WTC11 (cell line): Measurements from ENCODE around the gene HAUS5. TPM values are rescaled to one million over a fixed set of nuclear protein-coding genes. Genes with fewer than 3 reads are reported as not detected.
A peak's percentile ranks its signal among the peaks of the same experiment; 100 is the strongest.

Source experiments
- ATAC-seq: fragments of 200-7000 bp; cut with Tn5 transposase; 2 replicates; pipeline ENCODE4 v1.10.0; 2021; ENCODE audit warnings: mild to moderate bottlenecking, moderate library complexity
- CTCF ChIA-PET: fragments of 300-600 bp; sonication (Branson Sonifier 250); formaldehyde crosslinking; loops from one replicate; lab custom pipeline; 2021; ENCODE audit warnings: antibody characterized with exemption; lab: Charles Lee
- POLR2A ChIA-PET: fragments of 350-600 bp; sonication (Branson Sonifier 250); formaldehyde crosslinking; loops from one replicate; lab custom pipeline; 2021; ENCODE audit warnings: antibody characterized with exemption; lab: Charles Lee
- DNase-seq: peaks from one replicate; pipeline ENCODE4 v3.0.0; 2021; ENCODE audit warnings: low spot score
- H3K27ac Mint-ChIP-seq: 2 replicates; pipeline ENCODE4 v1.8.0; 2021; ENCODE audit warnings: mixed read lengths
- H3K27me3 Mint-ChIP-seq: 2 replicates; pipeline ENCODE4 v1.8.0; 2021; ENCODE audit warnings: low read depth, mild to moderate bottlenecking, moderate library complexity, mixed read lengths
- H3K36me3 Mint-ChIP-seq: 2 replicates; pipeline ENCODE4 v1.8.0; 2021; ENCODE audit warnings: mixed read lengths
- H3K4me1 Mint-ChIP-seq: 2 replicates; pipeline ENCODE4 v1.8.0; 2022; ENCODE audit warnings: mixed read lengths
- H3K4me3 Mint-ChIP-seq: 2 replicates; pipeline ENCODE4 v1.8.0; 2021; ENCODE audit warnings: mild to moderate bottlenecking, moderate library complexity, mixed read lengths
- H3K9me3 Mint-ChIP-seq: 2 replicates; pipeline ENCODE4 v1.8.0; 2021; ENCODE audit warnings: mixed read lengths
- ATF1 ChIP-seq: sonication (generic); formaldehyde crosslinking; IDR thresholded peaks from 2 replicates; pipeline ENCODE4 v1.8.1; 2023; ENCODE audit warnings: mild to moderate bottlenecking, moderate library complexity, missing genetic modification reagents
- CREB1 ChIP-seq: sonication (generic); formaldehyde crosslinking; IDR thresholded peaks from 2 replicates; pipeline ENCODE4 v1.8.0; 2023; ENCODE audit warnings: mild to moderate bottlenecking, missing genetic modification reagents
- ELF4 ChIP-seq: sonication (generic); formaldehyde crosslinking; IDR thresholded peaks from 2 replicates; pipeline ENCODE4 v1.8.1; 2022; ENCODE audit warnings: low read depth, mild to moderate bottlenecking, moderate library complexity, missing genetic modification reagents
- ESRRA ChIP-seq: sonication (generic); formaldehyde crosslinking; IDR thresholded peaks from 2 replicates; pipeline ENCODE4 v1.8.1; 2022; ENCODE audit warnings: mild to moderate bottlenecking, missing genetic modification reagents, borderline replicate concordance
- ETV6 ChIP-seq: sonication (generic); formaldehyde crosslinking; IDR thresholded peaks from 2 replicates; pipeline ENCODE4 v1.8.1; 2022; ENCODE audit warnings: mild to moderate bottlenecking, missing genetic modification reagents
- GABPB1 ChIP-seq: sonication (generic); formaldehyde crosslinking; IDR thresholded peaks from 2 replicates; pipeline ENCODE4 v1.8.1; 2023; ENCODE audit warnings: mild to moderate bottlenecking, missing genetic modification reagents
- GTF2I ChIP-seq: fragments of 250-450 bp; sonication (Bioruptor Pico); conservative IDR thresholded peaks from 2 replicates; pipeline ENCODE4 v1.4.0; 2021; ENCODE audit warnings: mild to moderate bottlenecking
- JAZF1 ChIP-seq: fragments of 250-450 bp; sonication (Bioruptor Pico); IDR thresholded peaks from 2 replicates; pipeline ENCODE4 v1.9.0; 2021; ENCODE audit warnings: moderate library complexity, mild to moderate bottlenecking, inconsistent platforms
- MXD4 ChIP-seq: fragments of 250-450 bp; sonication (Bioruptor Pico); IDR thresholded peaks from 2 replicates; pipeline ENCODE4 v1.8.0; 2021; ENCODE audit warnings: mild to moderate bottlenecking, moderate library complexity, borderline replicate concordance
- NFATC4 ChIP-seq: fragments of 250-450 bp; sonication (Bioruptor Pico); IDR thresholded peaks from 2 replicates; pipeline ENCODE4 v1.9.0; 2021; ENCODE audit warnings: mild to moderate bottlenecking
- NFYB ChIP-seq: sonication (generic); formaldehyde crosslinking; conservative IDR thresholded peaks from 2 replicates; pipeline ENCODE4 v1.8.0; 2022; ENCODE audit warnings: low read depth, missing genetic modification reagents
- SMAD3 ChIP-seq: sonication (generic); formaldehyde crosslinking; IDR thresholded peaks from 2 replicates; pipeline ENCODE4 v1.8.0; 2022; ENCODE audit warnings: missing genetic modification reagents, mild to moderate bottlenecking, borderline replicate concordance
- SP1 ChIP-seq: sonication (generic); formaldehyde crosslinking; conservative IDR thresholded peaks from 2 replicates; pipeline ENCODE4 v1.8.1; 2022; ENCODE audit warnings: missing genetic modification reagents
- ZNF138 ChIP-seq: sonication (generic); formaldehyde crosslinking; conservative IDR thresholded peaks from 2 replicates; pipeline ENCODE4 v1.8.1; 2022; ENCODE audit warnings: mild to moderate bottlenecking, moderate library complexity, missing genetic modification reagents
- ZNF396 ChIP-seq: fragments of 250-450 bp; sonication (Bioruptor Pico); IDR thresholded peaks from 2 replicates; pipeline ENCODE4 v1.8.0; 2021; ENCODE audit warnings: mild to moderate bottlenecking, moderate library complexity, borderline replicate concordance
- ZNF416 ChIP-seq: fragments of 250-450 bp; sonication (Bioruptor Pico); IDR thresholded peaks from 2 replicates; pipeline ENCODE4 v1.9.0; 2021; ENCODE audit warnings: mild to moderate bottlenecking, inconsistent platforms
- ZNF423 ChIP-seq: fragments of 250-450 bp; sonication (Bioruptor Pico); IDR thresholded peaks from 2 replicates; pipeline ENCODE4 v2.1.2; 2022; ENCODE audit warnings: mild to moderate bottlenecking, moderate library complexity
- total RNA-seq: library from RNA; stranded (reverse); gene quantifications from 3 replicates; pipeline ENCODE4 v1.2.3, GENCODE V29; 2021
- TF ChIP-seq, protein P1 (sequence below): sonication (generic); formaldehyde crosslinking; IDR thresholded peaks from 2 replicates; pipeline ENCODE4 v1.8.0; 2023; ENCODE audit warnings: missing genetic modification reagents
- TF ChIP-seq, protein P2 (sequence below): sonication (generic); formaldehyde crosslinking; IDR thresholded peaks from 2 replicates; pipeline ENCODE4 v1.8.1; 2022; ENCODE audit warnings: mild to moderate bottlenecking, moderate library complexity, missing genetic modification reagents
- TF ChIP-seq, protein P3 (sequence below): fragments of 250-450 bp; sonication (Bioruptor Pico); conservative IDR thresholded peaks from 2 replicates; pipeline ENCODE4 v1.9.0; 2021; ENCODE audit warnings: mild to moderate bottlenecking
- TF ChIP-seq, protein P4 (sequence below): sonication (generic); formaldehyde crosslinking; IDR thresholded peaks from 2 replicates; pipeline ENCODE4 v1.8.1; 2023; ENCODE audit warnings: mild to moderate bottlenecking, moderate library complexity, missing genetic modification reagents
- TF ChIP-seq, protein P5 (sequence below): sonication (generic); formaldehyde crosslinking; IDR thresholded peaks from 2 replicates; pipeline ENCODE4 v1.8.0; 2022; ENCODE audit warnings: mild to moderate bottlenecking, missing genetic modification reagents

Gene HAUS5
- total RNA-seq, 1 experiment from 2014 or later = 25.4 TPM

DNA sequence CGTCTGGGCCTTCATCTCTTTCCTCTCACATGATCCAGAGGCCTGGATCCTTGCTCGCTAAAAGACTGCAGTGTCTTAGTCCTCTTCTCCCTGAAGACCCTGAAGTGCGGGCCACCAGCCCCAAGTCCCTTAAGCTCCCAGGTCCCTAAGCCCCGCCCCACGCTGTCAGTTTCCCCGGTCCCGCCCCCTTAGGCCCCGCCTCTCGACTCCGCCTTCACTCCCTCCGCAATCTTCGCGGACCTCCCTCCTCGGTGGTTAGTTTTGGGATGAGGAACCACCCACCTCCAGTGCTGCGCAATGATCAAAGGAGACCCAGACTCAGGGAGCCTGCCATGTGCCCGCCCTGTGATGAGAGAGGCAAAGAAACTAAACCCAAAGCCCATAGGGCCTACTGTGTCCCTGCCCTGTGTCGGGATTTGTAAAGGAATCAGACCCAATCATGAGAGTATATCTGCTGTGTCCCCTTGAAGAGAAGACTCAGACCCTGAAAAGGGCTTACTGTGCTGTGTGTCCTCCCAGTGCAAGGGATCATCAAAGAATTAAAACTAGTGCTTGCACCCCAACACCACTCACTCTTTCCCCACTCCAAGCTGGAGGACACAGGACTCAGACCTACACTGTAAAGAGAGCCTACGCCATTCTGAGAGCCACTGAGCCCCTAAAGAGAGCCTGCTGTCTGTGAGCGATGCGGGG is 32.6 kb downstream of the HAUS5 start:
- ChIA-PET POLR2A (interaction anchor here (0.6 to 3.3 kb wide), 4 partner anchors 8 to 135 kb away, joined by 4 to 14 read pairs (median 5); no protein-coding TSS in a partner anchor), CTCF (interaction anchor here (0.5 to 3.1 kb wide), 16 partner anchors 15 to 1218 kb away, joined by 3 to 19 read pairs (median 4); partner anchors contain the start of gene ATP4A)
- H3K27ac Mint-ChIP-seq = peak overlapping the region; percentile 93
- H3K36me3 Mint-ChIP-seq = no peaks in the 10 kb centered on the region
- TF ChIP-seq ZNF396 (CRISPR knock-in tag) (no peak), ELF4 (CRISPR knock-in tag) (no peak), ATF1 (no peak), NFATC4 (no peak), MXD4 (CRISPR knock-in tag) (no peak), SMAD3 (CRISPR knock-in tag) (no peak), CREB1 (no peak), ZNF416 (CRISPR knock-in tag) (no peak), GABPB1 (CRISPR knock-in tag) (no peak), JAZF1 (CRISPR knock-in tag) (no peak)
- TF ChIP-seq, protein P1, sequence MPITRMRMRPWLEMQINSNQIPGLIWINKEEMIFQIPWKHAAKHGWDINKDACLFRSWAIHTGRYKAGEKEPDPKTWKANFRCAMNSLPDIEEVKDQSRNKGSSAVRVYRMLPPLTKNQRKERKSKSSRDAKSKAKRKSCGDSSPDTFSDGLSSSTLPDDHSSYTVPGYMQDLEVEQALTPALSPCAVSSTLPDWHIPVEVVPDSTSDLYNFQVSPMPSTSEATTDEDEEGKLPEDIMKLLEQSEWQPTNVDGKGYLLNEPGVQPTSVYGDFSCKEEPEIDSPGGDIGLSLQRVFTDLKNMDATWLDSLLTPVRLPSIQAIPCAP (CRISPR knock-in tag) = no peak
- TF ChIP-seq, protein P2, sequence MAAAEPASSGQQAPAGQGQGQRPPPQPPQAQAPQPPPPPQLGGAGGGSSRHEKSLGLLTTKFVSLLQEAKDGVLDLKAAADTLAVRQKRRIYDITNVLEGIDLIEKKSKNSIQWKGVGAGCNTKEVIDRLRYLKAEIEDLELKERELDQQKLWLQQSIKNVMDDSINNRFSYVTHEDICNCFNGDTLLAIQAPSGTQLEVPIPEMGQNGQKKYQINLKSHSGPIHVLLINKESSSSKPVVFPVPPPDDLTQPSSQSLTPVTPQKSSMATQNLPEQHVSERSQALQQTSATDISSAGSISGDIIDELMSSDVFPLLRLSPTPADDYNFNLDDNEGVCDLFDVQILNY (CRISPR knock-in tag) = no peak
- TF ChIP-seq, protein P3, sequence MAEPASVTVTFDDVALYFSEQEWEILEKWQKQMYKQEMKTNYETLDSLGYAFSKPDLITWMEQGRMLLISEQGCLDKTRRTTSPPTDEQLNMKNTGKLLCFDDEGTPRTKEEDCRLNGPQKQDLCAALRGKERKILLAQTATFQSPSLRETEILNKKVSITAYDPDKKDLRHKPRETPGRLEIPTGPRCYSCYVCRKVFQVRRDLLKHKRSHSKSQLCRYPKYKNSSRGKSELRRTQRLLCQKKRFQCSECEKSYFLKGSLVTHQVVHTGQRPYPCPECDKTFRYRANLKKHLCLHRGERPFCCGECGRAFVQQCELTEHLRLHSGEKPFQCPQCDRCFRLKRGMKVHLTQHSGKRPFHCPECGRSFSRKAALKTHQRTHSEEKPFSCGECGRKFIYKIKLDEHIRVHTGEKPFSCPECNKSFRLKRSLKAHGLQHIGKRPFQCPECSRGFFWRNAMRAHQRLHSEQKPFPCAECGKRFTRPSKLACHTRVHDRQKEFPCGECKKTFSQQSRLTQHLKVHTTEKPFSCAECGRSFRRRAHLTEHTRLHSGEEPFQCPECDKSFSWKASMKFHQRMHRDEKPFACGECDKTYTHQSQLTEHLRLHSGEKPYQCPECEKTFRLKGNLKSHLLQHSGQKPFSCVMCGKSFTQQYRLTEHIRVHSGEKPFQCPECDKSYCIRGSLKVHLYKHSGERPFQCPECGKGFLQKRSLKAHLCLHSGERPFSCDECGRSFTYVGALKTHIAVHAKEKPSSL = no peak
- H3K9me3 Mint-ChIP-seq = no peaks in the 10 kb centered on the region
- peaks cover 17% of the 10 kb centered on the region for H3K27me3 Mint-ChIP-seq
- ATAC-seq = peak; percentile 31
- peaks cover 25% of the 10 kb centered on the region for H3K4me1 Mint-ChIP-seq
- DNase-seq = peak; percentile 97
- H3K4me3 Mint-ChIP-seq = peak overlapping the region; percentile 84

DNA sequence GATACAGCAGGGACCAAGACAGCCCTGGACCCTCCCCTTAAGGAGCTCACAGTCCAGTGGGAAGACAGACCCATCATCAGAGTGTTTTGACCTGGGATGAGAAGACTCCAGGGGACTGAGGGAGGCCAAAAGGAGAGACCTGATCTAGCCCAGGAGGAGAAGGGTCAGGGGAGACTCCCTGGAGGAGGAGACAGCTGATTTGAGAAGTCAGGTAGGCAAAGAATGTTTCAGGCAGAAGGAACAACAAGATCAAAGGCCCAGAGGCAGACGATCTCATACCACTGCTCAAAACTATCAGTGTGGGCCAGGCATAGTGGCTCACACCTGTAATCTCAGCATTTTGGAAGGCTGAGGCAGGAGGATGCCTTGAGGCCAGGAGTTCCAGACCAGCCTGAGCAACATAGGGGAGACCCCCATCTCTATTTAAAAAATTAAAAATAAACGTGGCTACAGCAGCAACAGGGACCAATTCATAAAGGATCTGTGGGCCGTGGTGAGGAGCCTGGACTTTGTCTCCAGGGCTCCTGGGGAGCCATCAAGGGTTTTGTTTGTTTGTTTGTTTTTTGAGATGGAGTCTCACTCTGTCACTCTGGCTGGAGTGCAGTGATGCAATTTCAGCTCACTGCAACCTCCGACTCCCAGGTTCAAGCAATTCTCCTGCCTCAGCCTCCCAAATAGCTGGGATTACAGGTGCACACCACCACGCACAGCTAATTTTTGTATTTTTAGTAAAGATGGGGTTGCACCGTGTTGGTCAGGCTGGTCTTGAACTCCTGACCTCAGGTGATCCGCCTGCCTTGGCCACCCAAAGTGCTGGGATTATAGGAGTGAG is 33.4 kb downstream of the HAUS5 start:
- peaks cover 25% of the 10 kb centered on the region for H3K4me1 Mint-ChIP-seq

DNA sequence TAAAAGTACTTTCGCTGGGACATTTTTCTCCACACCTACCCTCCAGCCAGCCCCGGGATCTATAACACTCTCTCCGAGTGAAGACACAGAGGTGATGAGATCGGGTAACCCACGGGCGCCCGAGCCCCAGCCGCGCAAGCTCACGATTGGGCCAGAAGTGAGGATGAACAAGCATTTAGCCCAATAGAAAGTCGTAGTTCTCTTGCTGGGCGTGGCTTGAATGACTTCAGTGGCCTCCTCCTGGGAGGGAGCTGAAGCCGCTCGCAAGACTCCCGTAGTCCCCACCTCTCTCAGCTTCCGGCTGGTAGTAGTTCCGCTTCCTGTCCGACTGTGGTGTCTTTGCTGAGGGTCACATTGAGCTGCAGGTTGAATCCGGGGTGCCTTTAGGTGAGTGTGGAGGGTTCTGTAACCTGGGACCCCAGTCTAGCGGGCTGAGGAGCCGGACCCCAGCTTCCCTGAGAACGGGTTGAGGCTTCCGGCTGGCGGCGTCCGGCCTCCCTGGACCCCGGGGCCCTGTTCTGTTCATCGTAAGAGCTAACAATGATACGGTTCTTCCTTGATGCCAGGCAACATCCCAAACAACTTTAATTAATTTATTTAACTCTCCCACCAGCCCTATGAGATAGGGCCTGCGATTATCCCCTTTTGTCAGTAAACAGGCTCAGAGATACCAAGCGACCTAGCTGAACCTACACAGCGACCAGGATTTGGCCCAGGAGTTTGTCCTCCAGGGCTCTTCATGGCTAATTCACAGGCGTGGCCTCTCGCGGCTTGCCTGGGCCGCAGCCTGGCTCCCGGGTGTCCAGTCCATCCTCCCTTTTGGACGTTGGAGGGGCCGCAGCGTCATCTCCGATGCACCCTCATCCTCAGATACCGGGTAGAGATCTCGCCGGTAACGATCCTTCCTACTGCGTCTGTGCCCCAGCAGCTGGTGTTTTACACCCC is 35.8 kb downstream of the HAUS5 start, which contains the start of gene COX6B1:
COX6B1 (plus strand) TSS at position 307 of the 945 bp plus-strand sequence. CDS start 2,921 bp downstream, outside the sequence.
- POLR2A ChIA-PET = interaction anchor here (0.6 to 1.4 kb wide), 8 partner anchors 12 to 138 kb away, joined by 3 to 8 read pairs (median 3); partner anchors contain the start of gene LIN37
- Mint-ChIP-seq H3K36me3 (peaks cover 13% of the 10 kb centered on the region), H3K9me3 (no peaks in the 10 kb centered on the region), H3K27me3 (peaks cover 17% of the 10 kb centered on the region), H3K4me3 (peak within 1 kb of the TSS; percentile 91), H3K4me1 (peaks cover 13% of the 10 kb centered on the region), H3K27ac (peak within 1 kb of the TSS; percentile 88)
- DNase-seq (peak; percentile 90), ATAC-seq (peak; percentile 60)
- CTCF ChIA-PET = interaction anchor here (0.7 to 1.7 kb wide), 15 partner anchors 9 to 379 kb away, joined by 3 to 8 read pairs (median 4); partner anchors contain the start of genes PSENEN and U2AF1L4
- TF ChIP-seq NFYB (CRISPR knock-in tag) (peak; percentile 88), SP1 (CRISPR knock-in tag) (peak; percentile 86), ZNF138 (CRISPR knock-in tag) (no peak), ETV6 (CRISPR knock-in tag) (peak; percentile 67; the same call in 1 of the 2 replicates), GTF2I (CRISPR knock-in tag) (no peak), ESRRA (CRISPR knock-in tag) (peak; percentile 25; the same call in 1 of the 2 replicates)
- TF ChIP-seq, protein P4, sequence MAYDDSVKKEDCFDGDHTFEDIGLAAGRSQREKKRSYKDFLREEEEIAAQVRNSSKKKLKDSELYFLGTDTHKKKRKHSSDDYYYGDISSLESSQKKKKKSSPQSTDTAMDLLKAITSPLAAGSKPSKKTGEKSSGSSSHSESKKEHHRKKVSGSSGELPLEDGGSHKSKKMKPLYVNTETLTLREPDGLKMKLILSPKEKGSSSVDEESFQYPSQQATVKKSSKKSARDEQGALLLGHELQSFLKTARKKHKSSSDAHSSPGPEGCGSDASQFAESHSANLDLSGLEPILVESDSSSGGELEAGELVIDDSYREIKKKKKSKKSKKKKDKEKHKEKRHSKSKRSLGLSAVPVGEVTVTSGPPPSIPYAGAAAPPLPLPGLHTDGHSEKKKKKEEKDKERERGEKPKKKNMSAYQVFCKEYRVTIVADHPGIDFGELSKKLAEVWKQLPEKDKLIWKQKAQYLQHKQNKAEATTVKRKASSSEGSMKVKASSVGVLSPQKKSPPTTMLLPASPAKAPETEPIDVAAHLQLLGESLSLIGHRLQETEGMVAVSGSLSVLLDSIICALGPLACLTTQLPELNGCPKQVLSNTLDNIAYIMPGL = 0 out of 2 replicates have a peak, but pooled peaks have one; percentile 7
- TF ChIP-seq, protein P5, sequence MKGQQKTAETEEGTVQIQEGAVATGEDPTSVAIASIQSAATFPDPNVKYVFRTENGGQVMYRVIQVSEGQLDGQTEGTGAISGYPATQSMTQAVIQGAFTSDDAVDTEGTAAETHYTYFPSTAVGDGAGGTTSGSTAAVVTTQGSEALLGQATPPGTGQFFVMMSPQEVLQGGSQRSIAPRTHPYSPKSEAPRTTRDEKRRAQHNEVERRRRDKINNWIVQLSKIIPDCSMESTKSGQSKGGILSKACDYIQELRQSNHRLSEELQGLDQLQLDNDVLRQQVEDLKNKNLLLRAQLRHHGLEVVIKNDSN (CRISPR knock-in tag) = no peak

More for the DNA sequence above, 33.4 kb downstream of the HAUS5 start:
- H3K27me3 Mint-ChIP-seq = peaks cover 17% of the 10 kb centered on the region
- ATAC-seq (no peak), DNase-seq (no peak)
- H3K27ac Mint-ChIP-seq = no peak overlapping the region
- CTCF ChIA-PET = interaction anchor here (0.7 to 3.1 kb wide), 3 partner anchors 49 to 135 kb away, joined by 3 to 16 read pairs (median 3); no protein-coding TSS in a partner anchor
- POLR2A ChIA-PET = interaction anchor here (3.3 kb wide), 1 partner anchor 88 kb away, joined by 14 read pairs; no protein-coding TSS in a partner anchor
- peaks cover 2% of the 10 kb centered on the region for H3K36me3 Mint-ChIP-seq
- H3K4me3 Mint-ChIP-seq = peak overlapping the region; percentile 84
- no peak for TF ChIP-seq ZNF423 (CRISPR knock-in tag)
- 0 out of 2 replicates have a peak, but pooled peaks have one; percentile 11 for TF ChIP-seq GABPB1 (CRISPR knock-in tag)
- TF ChIP-seq, all 79 proteins: peak for 1
- H3K9me3 Mint-ChIP-seq = no peaks in the 10 kb centered on the region
